K562 (cell line): ENCODE data around the gene TCFL5. TPM values are rescaled to one million over a fixed set of nuclear protein-coding genes. Genes with fewer than 3 reads are reported as not detected.

Experiments used
- ATAC-seq: fragments of 200-7000 bp; cut with Tn5 transposase; 3 replicates; pipeline ENCODE4 v1.9.1; 2020; ENCODE audit warnings: moderate library complexity
- BruUV-seq: library from RNA; stranded (reverse); fragments of 400-500 nt; replicated peaks from 2 replicates; lab custom pipeline; 2021; lab: Mats Ljungman, UMichigan
- CTCF ChIA-PET: fragments of 300-600 bp; formaldehyde crosslinking; extraction: SDS; loops from one replicate; lab custom pipeline; 2021; ENCODE audit warnings: low intra/inter-chr PET ratio; lab: Yijun Ruan, JAX
- POLR2A ChIA-PET: fragments of 300-600, 350-650 bp; sonication (Branson Sonifier 250); formaldehyde crosslinking; extraction: SDS; loops from one replicate; lab custom pipeline; 2021; ENCODE audit warnings: antibody characterized with exemption, inconsistent platforms; lab: Yijun Ruan, JAX
- DNase-seq, 4 experiments: peaks; one replicate each; pipeline versions ENCODE4 v3.0.0 to v3.0.0-alpha.2; 2011 to 2018; ENCODE audit warnings: low spot score in 3 of 4, mixed read lengths in 3 of 4; ENCODE audit errors: extremely low read depth in 1 of 4
- FAIRE-seq: peaks from 2 replicates; lab custom pipeline; 2011; peaks lifted over from hg19 to GRCh38; lab: Jason Lieb, UNC
- H2AFZ ChIP-seq: 2 replicates; pipeline ENCODE4 v1.6.0; 2011; ENCODE audit warnings: low read depth, low read length, control low read depth, inconsistent platforms
- H3K27ac ChIP-seq: fragments of 200-600 bp; 3 replicates; pipeline ENCODE4 v1.8.0; 2011; ENCODE audit warnings: low read depth, mild to moderate bottlenecking, control low read depth, inconsistent platforms, low read length, moderate library complexity, mixed read lengths; ENCODE audit errors: extremely low read depth
- H3K27me3 ChIP-seq, 2 experiments: fragments of 300-600 bp in 1 of 2; 2 replicates in 1 of 2; 3 replicates in 1 of 2; pipeline versions ENCODE4 v1.6.0 to v1.8.0; 2011; ENCODE audit warnings: inconsistent platforms in 2 of 2, low read length in 2 of 2, mild to moderate bottlenecking in 1 of 2, mixed read lengths in 1 of 2, moderate library complexity in 1 of 2; ENCODE audit not compliant: control insufficient read depth in 2 of 2, insufficient read depth in 2 of 2
- H3K36me3 ChIP-seq: fragments of 300-600 bp; 3 replicates; pipeline ENCODE4 v1.8.0; 2011; ENCODE audit warnings: mild to moderate bottlenecking, low read length, inconsistent platforms; ENCODE audit not compliant: control insufficient read depth, insufficient read depth
- H3K4me1 ChIP-seq, 2 experiments: fragments of 200-600 bp in 1 of 2; replicated peaks in 1 of 2; 2 replicates in 1 of 2; 3 replicates in 1 of 2; pipeline versions ENCODE4 v1.5.1 to v1.8.0; 2011; ENCODE audit warnings: inconsistent platforms in 2 of 2, low read length in 2 of 2, mild to moderate bottlenecking in 1 of 2, mixed read lengths in 1 of 2, moderate library complexity in 1 of 2; ENCODE audit not compliant: control insufficient read depth in 2 of 2, insufficient read depth in 2 of 2
- H3K4me2 ChIP-seq: 2 replicates; pipeline ENCODE4 v1.6.1; 2011; ENCODE audit warnings: low read length, control low read depth, inconsistent platforms, mixed read lengths; ENCODE audit not compliant: insufficient read depth
- H3K4me3 ChIP-seq: fragments of 200-600 bp; sonication (generic), shearing (Covaris generic); 2 replicates; pipeline ENCODE4 v1.5.1; 2016; ENCODE audit warnings: control low read depth, inconsistent platforms
- H3K79me2 ChIP-seq: fragments of 200-600 bp; 3 replicates; pipeline ENCODE4 v1.8.0; 2011; ENCODE audit warnings: low read length, inconsistent platforms; ENCODE audit not compliant: control insufficient read depth, insufficient read depth
- H3K9ac ChIP-seq, 2 experiments: 2 replicates each; pipeline versions ENCODE4 v1.6.0 to v1.6.1; 2011; ENCODE audit warnings: low read depth in 2 of 2, low read length in 2 of 2, control low read depth in 1 of 2, inconsistent platforms in 1 of 2, mild to moderate bottlenecking in 1 of 2, mixed read lengths in 1 of 2; ENCODE audit not compliant: insufficient read depth in 1 of 2
- H3K9me1 ChIP-seq: one replicate; pipeline ENCODE4 v1.6.0; 2011; ENCODE audit warnings: inconsistent platforms, mild to moderate bottlenecking, low read length, moderate library complexity; ENCODE audit not compliant: control insufficient read depth, insufficient read depth
- H3K9me3 ChIP-seq: replicated peaks from 2 replicates; pipeline ENCODE4 v1.5.1; 2011; ENCODE audit warnings: low read depth, low read length, inconsistent platforms; ENCODE audit not compliant: control insufficient read depth, insufficient read depth
- H4K20me1 ChIP-seq: replicated peaks from 2 replicates; pipeline ENCODE4 v1.6.1; 2011; ENCODE audit warnings: low read length, inconsistent platforms, mixed read lengths; ENCODE audit not compliant: control insufficient read depth, insufficient read depth
- BMI1 ChIP-seq: fragments of 150-350 bp; IDR thresholded peaks from 2 replicates; pipeline ENCODE4 v1.6.1; 2014; ENCODE audit warnings: low read length
- ETS2 ChIP-seq: IDR thresholded peaks from 2 replicates; pipeline ENCODE4 v1.6.1; 2016; ENCODE audit warnings: borderline replicate concordance, missing genetic modification characterization, mild to moderate bottlenecking, moderate library complexity, missing compliant biosample characterization; ENCODE audit not compliant: poor library complexity, severe bottlenecking
- FOXJ3 ChIP-seq: sonication (generic); formaldehyde crosslinking; IDR thresholded peaks from 2 replicates; pipeline ENCODE4 v1.4.0; 2020; ENCODE audit warnings: mild to moderate bottlenecking, missing genetic modification reagents
- RFX5 ChIP-seq: IDR thresholded peaks from 2 replicates; pipeline ENCODE4 v1.6.1; 2011; ENCODE audit warnings: low read depth, mild to moderate bottlenecking, improper control_type of control experiment, low read length
- SP1 ChIP-seq: sonication (generic); formaldehyde crosslinking; IDR thresholded peaks from 2 replicates; pipeline ENCODE4 v1.8.1; 2022; ENCODE audit warnings: mild to moderate bottlenecking, missing genetic modification reagents
- WGBS: fragments of 100-300 bp; shearing (Covaris generic); methylation state at CpG from one replicate; pipeline ENCODE4 v1.1.6; 2016; ENCODE audit warnings: low coverage, mixed read lengths; ENCODE audit not compliant: insufficient coverage; ENCODE audit errors: missing lambda C conversion rate; 5-methylcytosine and 5-hydroxymethylcytosine counted together
- in situ Hi-C: fragments of 300-500 bp; cut with MboI; formaldehyde crosslinking; loops from 4 replicates; pipeline ENCODE4 v1.15.0; 2018; ENCODE audit warnings: inconsistent platforms, mixed read lengths
- intact Hi-C: fragments of 100-400 bp; cut with micrococcal nuclease; formaldehyde crosslinking; loops from 2 replicates; pipeline ENCODE4 v1.14.2; 2022
- polyA plus RNA-seq, 8 experiments: library from polyadenylated mRNA; depleted of rRNA in 4 of 8; stranded (reverse) in 5 of 8; unstranded in 3 of 8; fragments of >200 nt; fragmentation: Nextera tagmentation in 2 of 8; fragmentation: Illumina TruSeq in 1 of 8; extraction: Ambion mirVana in 2 of 8; extraction: Trizol in 1 of 8; gene quantifications; 2 replicates each; pipeline versions ENCODE4 v1.2.1 to v1.2.3, GENCODE V29; 2011 to 2014; ENCODE audit warnings: inconsistent platforms in 1 of 8, missing spikeins in 1 of 8
- total RNA-seq, 7 experiments: library from RNA; depleted of rRNA in 6 of 7; stranded (reverse); fragments of >200 nt in 6 of 7; fragmentation: Illumina TruSeq in 2 of 7; extraction: Trizol in 2 of 7; gene quantifications; 2 replicates each; pipeline versions ENCODE4 v1.2.1 to v1.2.3, GENCODE V29; 2011 to 2021; ENCODE audit warnings: low replicate concordance in 1 of 7

TCFL5 gene
- total and polyA plus RNA-seq, 9 of the 15 experiments (the other 6 are each of a cell fraction or from before 2014, with no cell fraction given) = 1.00 to 12.6 (median 9.1) TPM

DNA sequence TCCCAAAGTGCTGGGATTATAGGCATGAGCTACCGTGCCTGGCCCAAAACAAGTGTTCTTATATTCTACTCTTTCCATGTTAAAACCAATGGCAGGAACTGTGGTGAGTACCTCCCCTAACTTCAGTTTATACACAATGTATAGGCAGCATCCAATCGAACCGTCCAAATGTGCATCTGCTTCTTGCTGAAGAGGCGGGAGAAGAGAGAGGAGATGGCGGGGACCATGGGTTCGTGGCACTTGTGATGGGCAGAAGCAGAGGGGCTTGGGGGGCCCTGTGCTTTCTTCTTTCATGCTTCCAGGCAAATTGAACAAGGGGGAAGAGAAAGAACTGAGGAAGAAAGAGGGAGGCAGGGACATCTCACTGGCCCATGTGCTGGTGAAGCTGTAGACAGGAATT is 11.2 kb upstream of the TCFL5 start:
- no peak overlapping the region for H3K27ac ChIP-seq
- H3K9me1 ChIP-seq = no peaks in the 10 kb centered on the region
- BruUV-seq = no TSS peak
- H3K36me3 ChIP-seq = no peaks in the 10 kb centered on the region
- no peak for TF ChIP-seq FOXJ3 (CRISPR knock-in tag)
- TF ChIP-seq BMI1 = no peak
- no peak for TF ChIP-seq SP1 (CRISPR knock-in tag)
- no peak for TF ChIP-seq ETS2 (tag)
- no peak for TF ChIP-seq RFX5
- TF ChIP-seq, all 486 proteins: peak for 0
- H3K79me2 ChIP-seq = no peaks in the 10 kb centered on the region
- no peaks in the 10 kb centered on the region for H3K27me3 ChIP-seq
- peak overlapping the region; percentile 60; the same call in 1 of the 2 replicates for H3K4me2 ChIP-seq
- peaks cover 21 to 40% of the 10 kb centered on the region in 2 experiments for H3K4me1 ChIP-seq
- WGBS = 66% methylated on average over 6 of the region's 6 CpGs
- H3K9me3 ChIP-seq = no peaks in the 10 kb centered on the region
- ChIA-PET POLR2A (interaction anchor here (0.6 to 1.9 kb wide), 3 partner anchors 11 to 353 kb away, joined by 3 to 10 read pairs (median 4); partner anchors contain the start of gene TCFL5), CTCF (interaction anchor here (0.7 kb wide), 1 partner anchor 135 kb away, joined by 3 read pairs; no protein-coding TSS in a partner anchor)
- DNase-seq = no peak
- no peak overlapping the region for H3K9ac ChIP-seq
- ATAC-seq = no peak
- in situ Hi-C loops = no loop called here
- intact Hi-C loops = loop anchor here (1.0 to 10.0 kb wide), 2 partner anchors 11 to 48 kb away; no protein-coding TSS in a partner anchor
- H3K4me3 ChIP-seq = no peak overlapping the region
- no peak overlapping the region for H2AFZ ChIP-seq
- H4K20me1 ChIP-seq = no peaks in the 10 kb centered on the region
- no peak for FAIRE-seq
